ENCODE data around the gene TAL1.
"Not testable (repeated sequence)": the region's sequence is repeated elsewhere in the genome, so short reads cannot be mapped to it uniquely, and the experiment has no call there.

Gene TAL1
- 0 to 0.04 reads per million in 2 experiments for total RNA-seq

DNA sequence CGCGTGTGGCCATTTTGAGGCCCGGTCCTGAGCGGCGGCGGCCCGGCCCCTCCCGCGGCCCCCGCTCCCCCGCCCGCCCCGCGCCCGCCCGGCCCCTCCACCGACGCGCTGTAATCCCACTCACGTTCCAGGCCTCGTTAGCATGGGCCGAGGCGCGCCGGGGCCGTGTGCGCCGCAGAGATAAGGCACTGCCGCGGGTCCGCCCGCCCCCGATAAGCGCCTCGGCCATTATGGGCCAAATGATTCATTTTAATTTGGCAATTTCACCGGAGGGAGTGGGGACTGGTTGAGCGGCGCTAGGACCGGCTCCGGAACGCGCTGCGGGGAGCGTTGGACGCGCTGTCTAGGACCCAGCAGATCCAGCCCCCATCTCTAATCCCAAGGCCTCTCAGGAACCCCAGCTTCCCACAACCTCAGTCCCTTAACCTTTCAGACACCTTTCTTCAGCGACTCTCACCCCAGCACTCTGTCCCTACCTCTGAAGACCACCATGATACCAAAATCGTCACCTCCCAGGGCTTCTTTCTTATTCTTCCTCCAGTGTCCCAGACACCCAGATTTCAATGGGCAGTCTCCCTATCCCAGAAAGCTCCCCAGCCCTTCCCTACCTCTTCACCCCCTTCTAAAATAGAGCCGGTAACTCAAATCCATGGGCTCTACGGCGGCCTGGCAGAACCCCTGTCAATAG lies at the start of gene TAL1:
Gene TAL1 (minus strand): TSS at position 39 of the 688 bp plus-strand sequence. CDS start 6,337 bp downstream, outside the sequence.
- DNase-seq (ENCODE audit: low read depth): no peak

DNA sequence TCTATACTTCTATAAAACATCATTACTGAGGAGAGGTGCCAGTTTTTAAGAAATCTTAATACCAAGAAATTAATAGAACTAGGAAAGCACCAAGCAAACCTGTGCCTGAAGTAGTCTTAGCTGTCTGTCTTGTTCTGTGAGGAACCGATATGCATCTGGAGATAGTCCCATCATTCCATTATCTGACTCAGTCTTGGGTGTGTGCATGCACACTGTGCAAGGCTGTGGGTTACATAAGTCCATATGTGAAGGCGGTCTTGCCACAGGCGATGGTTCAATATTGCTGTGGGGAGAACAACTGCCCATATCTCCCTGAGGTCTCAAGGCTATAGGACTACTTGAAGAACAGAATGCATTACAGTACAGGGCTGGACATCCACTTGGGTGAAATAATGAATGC lies 48.1 kb upstream of the TAL1 start:
- no peak for DNase-seq (ENCODE audit: low read depth)

DNA sequence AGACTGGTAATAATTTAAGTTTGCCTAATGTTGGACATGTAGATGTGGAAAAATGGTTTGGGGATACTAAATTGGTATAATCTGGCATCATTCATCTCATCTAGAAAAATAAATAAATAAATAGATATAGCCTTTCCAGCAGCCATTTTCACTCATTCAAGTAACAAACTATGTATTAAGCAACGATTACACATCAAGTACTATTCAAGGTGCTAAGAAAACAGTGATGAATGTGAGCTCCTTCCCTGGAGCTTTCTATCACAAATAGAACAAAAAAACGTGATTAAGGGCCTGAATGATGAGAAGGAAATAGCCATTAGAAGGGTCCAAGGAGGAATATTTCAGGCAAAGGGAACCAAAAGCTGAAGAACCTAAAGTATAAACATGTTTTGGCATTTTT lies 44.8 kb upstream of the TAL1 start:
- DNase-seq (ENCODE audit: low read depth): no peak

DNA sequence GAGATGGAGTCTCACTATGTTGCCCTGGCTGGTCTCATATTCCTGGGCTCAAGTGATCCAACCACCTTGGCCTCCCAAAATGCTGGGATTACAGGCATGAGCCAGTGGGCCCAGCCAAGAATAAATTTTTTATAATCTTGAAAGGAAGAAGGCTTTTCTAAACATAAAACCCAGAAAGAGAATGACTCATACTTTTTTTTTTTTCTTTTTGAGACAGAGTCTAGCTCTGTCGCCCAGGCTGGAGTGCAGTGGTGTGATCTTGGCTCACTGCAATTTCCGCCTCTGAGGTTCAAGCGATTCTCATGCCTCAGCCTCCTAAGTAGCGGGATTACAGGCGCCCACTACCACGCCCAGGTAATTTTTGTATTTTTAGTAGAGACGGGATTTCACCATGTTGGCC lies 43.8 kb upstream of the TAL1 start:
- DNase-seq (ENCODE audit: low read depth): not testable (repeated sequence)

DNA sequence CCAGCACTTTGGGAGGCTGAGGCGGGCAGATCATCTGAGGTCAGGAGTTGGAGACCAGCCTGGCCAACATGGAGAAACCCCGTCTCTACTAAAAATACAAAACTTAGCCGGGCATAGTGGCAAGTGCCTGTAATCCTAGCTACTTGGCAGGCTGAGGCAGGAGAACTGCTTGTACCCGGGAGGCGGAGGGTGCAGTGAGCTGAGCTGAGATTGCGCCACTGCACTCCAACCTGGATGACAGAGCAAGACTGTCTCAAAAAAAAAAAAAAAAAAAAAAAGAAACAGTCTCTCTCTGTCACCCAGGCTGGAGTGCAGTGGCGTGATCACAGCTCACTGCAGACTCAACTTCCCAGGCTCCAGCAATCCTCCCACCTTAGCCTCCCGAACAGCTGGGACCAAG lies 33.5 kb upstream of the TAL1 start:
- DNase-seq (ENCODE audit: low read depth): not testable (repeated sequence)

DNA sequence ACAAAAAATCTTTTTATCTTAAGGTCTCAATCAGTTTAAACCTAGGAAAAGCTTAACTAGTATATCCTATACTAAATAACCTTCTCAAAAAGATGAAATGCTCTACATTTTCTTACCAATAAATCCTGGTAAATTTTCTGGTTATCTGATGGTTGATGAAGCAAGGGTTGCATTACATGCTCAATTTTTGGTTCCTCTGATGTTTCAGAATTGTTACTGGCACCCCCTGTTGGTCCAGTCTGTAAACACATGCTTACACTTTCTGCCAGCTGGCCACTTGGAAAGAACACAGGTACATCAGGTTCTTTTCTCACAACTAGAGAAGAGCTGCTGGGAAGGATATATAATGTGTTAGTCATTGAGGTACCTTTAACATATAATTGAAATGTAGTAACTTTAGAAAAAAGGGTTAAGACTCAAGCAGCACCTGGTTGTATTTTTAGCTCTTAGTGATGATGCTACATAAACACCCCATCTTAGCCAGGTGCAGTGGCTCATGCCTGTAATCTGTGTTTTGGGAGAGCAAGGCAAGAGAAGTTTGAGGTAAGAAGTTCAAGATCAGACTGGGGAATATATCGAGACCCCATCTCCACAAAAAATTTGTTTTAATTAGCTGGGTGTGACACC lies 30.9 kb upstream of the TAL1 start:
- DNase-seq (ENCODE audit: low read depth): no peak

DNA sequence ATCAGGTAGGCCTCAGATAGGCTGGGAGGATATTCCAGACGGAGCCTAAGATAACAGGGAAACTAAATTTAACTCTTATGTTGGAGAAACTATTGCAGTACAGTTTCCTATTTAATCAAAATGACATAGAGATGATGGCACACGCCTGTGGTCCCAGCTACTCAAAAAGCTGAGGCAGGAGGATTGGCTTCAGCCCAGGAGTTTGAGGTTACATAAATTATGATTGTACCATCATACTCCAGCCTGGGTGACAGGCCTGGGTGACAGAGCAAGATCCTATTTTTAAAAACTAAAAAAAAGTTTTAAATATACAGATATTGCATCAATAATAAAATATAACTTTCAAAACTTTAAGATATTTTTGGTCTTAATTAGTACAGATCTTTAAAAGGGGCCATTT lies 25.2 kb upstream of the TAL1 start:
- DNase-seq (ENCODE audit: low read depth): no peak

DNA sequence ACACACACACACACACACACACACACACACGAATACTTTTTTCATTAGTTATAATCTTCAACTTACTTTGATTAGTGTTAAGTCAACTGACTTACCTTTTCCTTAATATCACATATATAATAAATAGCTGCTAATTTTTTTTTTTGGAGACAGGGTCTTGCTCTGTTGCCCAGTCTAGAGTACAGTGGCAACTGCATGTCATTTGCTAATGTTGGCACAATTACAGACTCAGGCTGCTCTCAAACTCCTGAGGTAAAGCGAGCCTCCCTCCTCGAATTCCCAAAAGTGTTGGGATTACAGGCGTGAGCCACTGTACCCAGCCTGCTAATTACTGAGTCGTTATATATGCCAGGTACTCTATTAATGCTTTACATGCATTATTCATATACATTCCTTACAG lies 20.8 kb upstream of the TAL1 start:
- DNase-seq (ENCODE audit: low read depth): no peak

DNA sequence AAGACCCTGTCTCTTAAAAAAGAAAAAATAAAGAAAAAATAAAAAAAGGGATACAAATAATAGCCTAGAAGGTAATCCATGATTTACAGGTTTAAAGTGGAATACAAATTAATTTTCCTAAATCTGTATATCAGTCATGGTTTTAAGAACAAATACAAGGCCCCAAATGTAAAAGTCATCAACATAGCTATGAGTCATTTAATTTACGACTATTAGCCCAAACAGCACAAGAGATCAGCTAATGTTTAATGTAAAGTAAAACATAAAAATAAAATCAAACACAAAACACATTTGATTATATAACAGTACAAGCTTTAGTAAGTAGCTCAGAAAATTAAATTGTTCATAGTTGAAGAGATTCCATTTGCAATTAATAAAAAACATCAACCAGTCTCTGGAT lies 20.3 kb upstream of the TAL1 start:
- DNase-seq (ENCODE audit: low read depth): no peak

DNA sequence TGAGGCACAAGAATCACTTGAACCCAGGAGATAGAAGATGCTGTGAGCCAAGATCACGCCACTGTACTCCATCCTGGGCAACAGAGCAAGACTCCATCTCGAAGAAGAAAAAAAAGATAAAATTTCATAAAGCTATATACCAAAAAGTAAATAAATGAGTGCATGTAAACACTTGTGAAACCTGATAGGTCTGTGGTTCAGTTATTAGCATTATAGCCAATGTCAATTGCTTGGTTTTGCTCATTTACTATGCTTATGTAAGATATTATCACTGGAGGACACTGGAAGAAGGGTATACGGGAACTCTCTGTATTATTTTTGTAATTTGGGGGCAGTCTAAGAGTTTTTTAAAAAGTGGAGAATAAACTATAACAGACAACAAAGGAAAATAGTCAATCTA lies 17.7 kb upstream of the TAL1 start:
- no peak for DNase-seq (ENCODE audit: low read depth)

DNA sequence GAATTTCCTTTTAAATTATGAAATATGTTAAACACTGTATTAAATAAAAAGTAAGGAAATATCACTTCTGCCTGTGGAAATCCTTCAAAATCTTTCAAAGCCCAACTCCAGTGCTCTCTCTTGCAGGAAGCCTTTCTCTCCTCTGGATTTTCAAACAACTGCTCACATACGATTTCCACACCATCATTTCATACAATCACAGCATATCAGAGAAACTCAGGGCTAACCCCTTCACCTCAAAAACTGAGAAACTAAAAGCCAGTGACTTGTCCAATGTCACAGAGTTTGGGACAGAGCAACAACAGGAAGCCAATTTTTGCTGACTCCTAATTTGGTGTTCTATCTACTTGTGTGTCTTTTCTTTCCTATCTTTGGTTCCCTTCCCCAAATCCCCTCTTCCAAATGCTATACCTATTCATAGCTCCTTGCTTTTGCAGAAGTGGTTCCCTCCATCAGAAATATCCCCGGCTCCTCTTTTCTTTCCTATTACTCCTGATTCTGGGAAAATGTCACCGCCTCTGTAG lies 12.4 kb upstream of the TAL1 start:
- no peak for DNase-seq (ENCODE audit: low read depth)

DNA sequence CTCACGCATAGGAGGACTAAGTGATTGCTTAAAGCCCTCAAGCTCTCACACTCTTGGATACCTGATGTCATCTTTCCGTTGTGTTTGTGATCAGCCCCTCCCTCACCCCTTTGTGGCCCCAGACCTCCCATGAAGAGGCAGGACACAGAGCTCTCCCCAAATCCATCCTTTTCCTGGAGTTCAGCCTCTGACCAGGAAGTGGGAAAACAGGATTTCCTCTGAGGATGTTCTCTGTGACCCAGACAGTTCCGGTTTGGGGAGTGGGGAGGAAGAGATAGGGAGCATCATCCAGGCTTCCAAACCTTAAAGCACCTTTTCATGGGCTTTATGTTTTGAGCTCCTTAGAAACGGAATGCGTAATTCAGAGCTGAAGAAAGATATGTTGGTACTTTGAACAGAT lies 11.9 kb upstream of the TAL1 start:
- no peak for DNase-seq (ENCODE audit: low read depth)

DNA sequence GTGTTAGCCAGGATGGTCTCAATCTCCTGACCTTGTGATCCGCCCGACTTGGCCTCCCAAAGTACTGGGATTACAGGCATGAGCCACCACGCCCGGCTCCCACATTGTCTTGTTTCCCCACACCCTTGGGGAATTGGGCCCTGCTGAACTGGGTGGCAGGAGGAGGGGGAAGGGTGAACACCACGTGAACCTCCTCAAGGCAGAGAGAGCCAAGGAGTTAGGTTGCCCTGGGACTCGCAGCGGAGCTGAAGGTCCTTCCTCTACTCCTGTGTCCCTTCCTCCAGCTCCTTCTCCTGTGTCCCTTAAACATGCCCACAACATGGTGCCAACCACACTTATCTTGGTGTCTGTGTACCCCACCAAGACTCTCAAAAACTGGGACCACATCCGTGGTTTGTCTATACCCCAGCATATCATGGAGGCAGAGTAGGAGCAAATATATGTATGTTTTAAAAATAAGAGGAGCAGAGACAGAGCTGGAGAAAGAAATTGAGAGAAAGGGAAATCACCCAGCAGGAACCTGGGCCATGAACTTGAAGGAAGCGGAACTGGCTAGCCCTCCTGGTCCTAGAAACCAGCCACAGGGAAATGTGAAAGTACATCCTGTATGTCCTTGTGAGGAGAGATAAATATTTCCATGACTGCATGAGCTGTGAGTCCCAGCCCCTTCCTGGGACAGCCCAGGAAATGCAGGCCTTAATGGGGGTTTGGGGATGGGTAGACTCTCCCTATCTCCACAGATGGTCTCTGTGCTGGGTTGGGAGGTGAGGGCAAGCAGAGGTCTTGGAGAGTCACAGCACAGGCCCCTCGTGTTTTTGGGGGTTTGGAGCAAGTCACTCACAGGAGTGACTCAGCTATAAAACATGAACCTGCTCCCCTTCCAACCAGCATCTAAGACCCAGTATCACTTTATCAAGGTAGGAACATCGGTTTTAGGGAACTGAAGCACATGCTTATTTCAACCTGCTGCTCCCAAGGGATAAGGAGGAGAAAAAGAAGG lies 9.4 kb upstream of the TAL1 start:
- DNase-seq (ENCODE audit: low read depth): no peak

DNA sequence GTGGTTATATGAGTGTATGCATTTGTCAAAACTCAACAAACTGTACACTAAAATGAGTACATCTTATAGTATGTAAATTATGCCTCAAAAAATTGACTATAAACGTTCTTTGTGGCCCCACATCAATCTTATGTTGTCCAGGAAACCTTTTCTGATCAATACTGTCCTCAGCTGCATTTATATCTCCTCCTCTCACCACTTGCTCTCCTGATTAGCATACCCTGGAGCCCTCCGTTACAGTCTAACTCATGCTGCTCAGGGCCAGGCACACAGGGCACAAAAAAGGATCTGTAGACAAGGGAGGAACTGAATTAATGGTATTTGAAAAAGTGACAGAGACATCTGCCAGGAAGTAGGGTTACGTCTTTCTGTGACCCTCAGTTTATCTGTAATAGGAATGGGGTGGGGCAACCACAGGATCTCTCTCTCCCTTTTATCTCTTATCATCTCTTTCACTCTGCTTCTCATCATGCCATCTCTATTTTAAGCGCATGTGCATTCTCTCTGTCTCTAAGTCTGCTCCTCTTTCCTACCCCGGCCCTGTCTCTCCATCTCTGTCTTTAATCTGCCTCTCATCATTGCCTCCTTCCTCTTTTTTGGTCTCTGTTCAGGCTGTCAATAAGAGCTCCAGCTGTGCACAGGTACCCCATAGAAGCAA lies 7.0 kb upstream of the TAL1 start:
- no peak for DNase-seq (ENCODE audit: low read depth)

DNA sequence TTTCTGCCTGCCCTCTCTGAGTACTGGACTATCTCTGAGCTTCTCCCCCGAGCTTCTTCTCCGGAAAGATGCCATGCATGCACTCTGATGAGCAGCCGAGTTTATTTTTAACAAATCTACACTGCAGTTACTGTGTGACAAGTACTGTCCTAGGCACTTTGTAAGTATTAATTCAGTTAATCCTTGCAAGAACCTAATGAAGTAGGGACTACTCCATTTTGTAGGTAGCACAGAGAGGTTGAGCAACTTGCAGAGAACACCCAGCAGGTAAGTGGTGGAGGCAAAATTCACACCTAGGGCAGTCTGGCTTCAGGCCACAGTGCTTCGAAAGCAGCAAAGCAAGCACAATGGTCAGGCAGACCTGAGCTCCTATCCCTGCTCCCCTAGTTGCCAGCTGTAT lies 3.8 kb upstream of the TAL1 start:
- no peak for DNase-seq (ENCODE audit: low read depth)

DNA sequence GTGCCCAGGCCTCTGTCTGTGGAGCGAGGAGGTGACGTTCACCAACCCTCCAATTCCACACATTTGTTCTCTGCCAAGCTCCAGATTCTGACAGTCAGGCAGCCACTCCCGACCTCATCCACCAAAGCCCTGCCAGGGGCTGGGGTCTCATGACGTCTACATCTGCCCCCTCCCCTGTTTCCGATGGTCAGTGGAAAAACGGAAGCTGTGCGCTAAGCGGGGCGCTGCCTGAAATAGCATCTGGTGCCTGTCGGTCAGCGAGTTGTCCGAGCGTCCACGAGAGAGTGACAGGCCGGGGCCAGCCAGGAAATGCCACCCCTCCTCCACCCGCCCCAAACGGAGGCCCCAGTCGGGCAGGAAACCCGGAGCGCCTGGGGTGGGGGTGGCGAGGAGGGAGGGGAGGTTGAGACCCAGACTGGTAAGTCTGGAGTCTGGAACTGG lies 3.2 kb upstream of the TAL1 start:
- no peak for DNase-seq (ENCODE audit: low read depth)

DNA sequence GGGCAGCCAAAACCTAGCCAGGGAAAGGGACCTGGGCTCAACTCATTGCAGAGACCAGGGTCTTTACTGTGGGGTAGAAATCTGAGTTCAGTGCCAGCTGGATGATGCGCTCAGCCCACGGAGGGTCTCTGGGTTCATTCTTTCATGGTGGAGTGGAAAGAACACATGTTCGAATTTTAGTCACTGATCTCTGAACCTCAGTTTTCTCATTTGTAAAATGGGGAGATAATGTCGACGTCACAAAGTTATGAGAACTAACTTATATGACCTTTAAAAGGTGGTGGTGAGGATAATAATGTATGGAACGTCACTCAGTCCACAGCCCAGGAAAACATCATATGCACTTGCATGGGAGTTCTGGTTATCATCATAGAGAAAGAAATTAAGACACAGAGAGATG lies 1.2 kb upstream of the TAL1 start:
- no peak for DNase-seq (ENCODE audit: low read depth)

DNA sequence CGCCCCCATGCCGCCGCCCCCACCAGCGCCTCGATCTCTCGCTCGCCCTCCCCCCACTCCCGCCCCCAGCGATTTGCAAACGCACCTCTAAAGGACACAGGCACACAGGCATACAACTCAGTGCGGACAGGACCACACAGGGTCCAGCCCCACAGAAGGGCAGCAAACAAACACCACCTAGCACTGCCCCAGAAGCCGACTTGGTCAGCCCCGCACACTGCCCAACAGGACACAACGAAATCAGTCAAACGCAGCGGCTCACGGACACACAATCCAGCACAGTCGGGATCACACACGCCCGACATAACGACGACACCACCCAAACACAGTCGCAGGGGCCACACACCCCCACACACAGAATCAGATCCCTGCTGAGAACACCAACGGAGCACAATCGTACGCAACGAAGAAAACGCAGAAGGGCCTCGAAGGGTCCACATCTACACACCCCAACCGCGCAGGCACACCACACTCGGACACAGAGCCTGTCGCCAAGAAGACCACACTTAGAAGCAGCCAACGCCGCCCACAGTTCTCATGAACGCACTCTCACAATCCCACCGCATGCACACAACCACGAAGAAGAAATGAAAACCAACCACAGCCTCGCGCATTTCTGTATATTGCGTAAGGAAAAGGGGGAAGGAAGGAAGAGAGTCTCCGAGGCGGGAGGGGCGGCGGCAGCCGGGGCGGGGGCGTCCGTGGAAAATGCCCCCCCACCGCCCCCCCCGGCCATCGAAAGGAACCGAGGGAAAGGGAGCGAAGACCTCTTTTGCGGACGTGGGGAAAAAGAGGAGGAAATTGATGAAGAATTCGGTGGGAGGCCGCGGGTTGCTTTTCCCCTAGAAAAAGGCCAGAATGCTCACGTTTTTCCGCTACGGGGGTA lies 481 bp downstream of the TAL1 start:
- no peak for DNase-seq (ENCODE audit: low read depth)

DNA sequence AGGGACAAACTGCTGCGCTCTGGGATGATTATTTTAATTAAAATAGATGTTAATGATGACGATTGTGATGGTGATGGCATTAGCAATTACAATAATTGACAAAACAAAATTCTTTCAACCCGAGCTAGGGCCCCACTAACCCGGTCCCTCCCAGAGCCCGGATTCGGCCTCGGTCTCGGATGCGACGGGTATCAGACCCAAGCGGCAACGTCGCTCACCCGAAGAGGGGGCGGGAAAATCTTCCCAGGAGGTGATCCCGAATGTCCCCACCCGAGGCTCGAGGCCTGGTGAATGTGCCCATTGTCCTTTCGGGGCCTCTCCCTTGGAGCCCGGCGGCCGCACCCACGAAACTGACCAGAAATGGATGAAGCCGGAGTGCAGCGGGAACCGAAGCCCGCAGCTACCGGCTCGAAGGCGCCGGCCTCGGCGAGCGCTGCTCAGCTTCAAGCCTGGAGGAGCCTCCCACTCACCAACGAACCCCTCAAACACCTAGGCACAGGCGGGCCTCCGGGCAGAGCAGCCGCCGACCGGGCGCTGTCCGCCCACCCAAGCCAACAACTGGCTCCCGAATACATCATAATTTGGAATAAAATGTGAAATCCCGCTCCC lies 1.2 kb downstream of the TAL1 start:
- DNase-seq (ENCODE audit: low read depth): no peak

Data from T follicular helper cell (primary cell).